Measurements from ENCODE around the gene NPAS3.

DNA sequence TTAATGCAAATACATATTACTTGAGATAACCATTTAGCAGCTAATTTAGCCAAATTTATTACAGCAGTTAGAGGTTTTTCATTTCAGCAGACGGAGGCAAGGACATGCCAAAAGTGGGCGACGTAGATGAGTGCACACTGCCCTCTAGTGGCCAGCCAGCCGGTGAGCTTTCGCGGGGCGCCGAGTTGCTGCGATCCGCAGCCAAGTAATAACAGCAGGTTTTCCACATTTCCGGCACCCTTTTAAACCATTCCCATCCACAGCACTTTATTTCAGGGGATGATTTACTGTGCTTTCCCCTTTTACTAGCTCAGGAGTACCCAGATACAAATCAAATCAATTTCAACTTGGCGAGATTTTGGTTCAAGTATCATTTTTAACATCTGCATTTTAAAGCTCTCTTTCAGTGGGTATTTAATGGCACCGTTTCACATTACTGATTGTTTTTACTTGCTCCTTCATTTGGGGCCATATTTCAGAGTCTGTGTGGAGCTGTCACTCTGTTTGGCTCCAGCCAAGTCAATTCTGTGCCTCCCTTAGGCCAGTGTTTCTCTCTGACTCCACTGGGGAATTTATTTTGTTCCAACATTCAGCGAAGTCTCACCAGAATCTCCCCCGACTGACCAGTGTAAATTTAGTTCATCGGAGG lies 854.2 kb downstream of the NPAS3 start:
- TF ChIP-seq, protein P1, sequence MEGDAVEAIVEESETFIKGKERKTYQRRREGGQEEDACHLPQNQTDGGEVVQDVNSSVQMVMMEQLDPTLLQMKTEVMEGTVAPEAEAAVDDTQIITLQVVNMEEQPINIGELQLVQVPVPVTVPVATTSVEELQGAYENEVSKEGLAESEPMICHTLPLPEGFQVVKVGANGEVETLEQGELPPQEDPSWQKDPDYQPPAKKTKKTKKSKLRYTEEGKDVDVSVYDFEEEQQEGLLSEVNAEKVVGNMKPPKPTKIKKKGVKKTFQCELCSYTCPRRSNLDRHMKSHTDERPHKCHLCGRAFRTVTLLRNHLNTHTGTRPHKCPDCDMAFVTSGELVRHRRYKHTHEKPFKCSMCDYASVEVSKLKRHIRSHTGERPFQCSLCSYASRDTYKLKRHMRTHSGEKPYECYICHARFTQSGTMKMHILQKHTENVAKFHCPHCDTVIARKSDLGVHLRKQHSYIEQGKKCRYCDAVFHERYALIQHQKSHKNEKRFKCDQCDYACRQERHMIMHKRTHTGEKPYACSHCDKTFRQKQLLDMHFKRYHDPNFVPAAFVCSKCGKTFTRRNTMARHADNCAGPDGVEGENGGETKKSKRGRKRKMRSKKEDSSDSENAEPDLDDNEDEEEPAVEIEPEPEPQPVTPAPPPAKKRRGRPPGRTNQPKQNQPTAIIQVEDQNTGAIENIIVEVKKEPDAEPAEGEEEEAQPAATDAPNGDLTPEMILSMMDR (IDR thresholded peaks at IDR 0.05) = peak; percentile 68 to 87 (median 84)
- TF ChIP-seq POLR2A (IDR thresholded peaks at IDR 0.05) (no peak), POLR2AphosphoS5 (IDR thresholded peaks at IDR 0.05) (no peak)
